HEK293 (cell line): Measurements from ENCODE around the gene NUAK1.

Source experiments
- BCL11A ChIP-seq: fragments of 450-650 bp; formaldehyde crosslinking; IDR thresholded peaks from 2 replicates; pipeline ENCODE4 v1.5.1; 2016; ENCODE audit warnings: low read depth, missing biosample characterization, missing genetic modification characterization
- CTCF ChIP-seq: fragments of 450-650 bp; formaldehyde crosslinking; IDR thresholded peaks from 2 replicates; pipeline ENCODE4 v1.5.1; 2016; ENCODE audit warnings: missing biosample characterization, missing genetic modification characterization
- PRDM4 ChIP-seq: fragments of 450-650 bp; formaldehyde crosslinking; IDR thresholded peaks from 2 replicates; pipeline ENCODE4 v1.5.1; 2017; ENCODE audit warnings: missing biosample characterization, missing genetic modification characterization
- REST ChIP-seq: fragments of 450-650 bp; formaldehyde crosslinking; IDR thresholded peaks from 2 replicates; pipeline ENCODE4 v1.5.1; 2016; ENCODE audit warnings: missing biosample characterization, missing genetic modification characterization
- SP2 ChIP-seq: fragments of 450-650 bp; formaldehyde crosslinking; IDR thresholded peaks from 2 replicates; pipeline ENCODE4 v1.5.1; 2016; ENCODE audit warnings: missing biosample characterization, missing genetic modification characterization
- ZNF24 ChIP-seq: fragments of 450-650 bp; formaldehyde crosslinking; IDR thresholded peaks from 2 replicates; pipeline ENCODE4 v1.5.1; 2016; ENCODE audit warnings: missing biosample characterization, missing genetic modification characterization
- ZNF274 ChIP-seq, 2 experiments: fragments of 200-500 bp in 1 of 2; fragments of 450-650 bp in 1 of 2; sonication (Bioruptor generic) in 1 of 2; formaldehyde crosslinking in 1 of 2; IDR thresholded peaks; 2 replicates each; pipeline versions ENCODE4 v1.5.1 to v1.6.1; 2014 to 2016; ENCODE audit warnings: borderline replicate concordance in 1 of 2, inconsistent platforms in 1 of 2, low read length in 1 of 2, missing biosample characterization in 1 of 2, missing genetic modification characterization in 1 of 2
- ZNF433 ChIP-seq: fragments of 450-650 bp; formaldehyde crosslinking; IDR thresholded peaks from 2 replicates; pipeline ENCODE4 v1.5.1; 2016; ENCODE audit warnings: missing biosample characterization, missing genetic modification characterization, low read depth
- ZNF488 ChIP-seq: fragments of 450-650 bp; formaldehyde crosslinking; IDR thresholded peaks from 2 replicates; pipeline ENCODE4 v1.5.1; 2016; ENCODE audit warnings: missing biosample characterization, missing genetic modification characterization
- ZNF510 ChIP-seq: fragments of 450-650 bp; formaldehyde crosslinking; IDR thresholded peaks from 2 replicates; pipeline ENCODE4 v1.5.1; 2018; ENCODE audit warnings: mild to moderate bottlenecking, missing genetic modification characterization, missing biosample characterization; ENCODE audit not compliant: insufficient replicate concordance
- ZNF561 ChIP-seq: fragments of 450-650 bp; IDR thresholded peaks from 2 replicates; pipeline ENCODE4 v1.5.1; 2018; ENCODE audit warnings: missing biosample characterization, missing genetic modification characterization, borderline replicate concordance
- ZNF610 ChIP-seq: fragments of 450-650 bp; formaldehyde crosslinking; IDR thresholded peaks from 2 replicates; pipeline ENCODE4 v1.5.1; 2016; ENCODE audit warnings: missing biosample characterization, missing genetic modification characterization, borderline replicate concordance
- ZSCAN18 ChIP-seq: fragments of 450-650 bp; formaldehyde crosslinking; IDR thresholded peaks from 2 replicates; pipeline ENCODE4 v1.5.1; 2016; ENCODE audit warnings: missing biosample characterization, missing genetic modification characterization

GRCh38 chr12:106141452-106141851 is 2.7 kb upstream of the NUAK1 start:
- TF ChIP-seq ZNF488 (tag by site-specific recombination) (no peak), CTCF (no peak), ZNF561 (tag by site-specific recombination) (no peak), ZNF24 (tag by site-specific recombination) (no peak), BCL11A (tag by site-specific recombination) (no peak), ZNF510 (no peak), ZNF433 (tag by site-specific recombination) (no peak), ZNF610 (tag by site-specific recombination) (no peak), PRDM4 (tag by site-specific recombination) (no peak), SP2 (tag by site-specific recombination) (no peak), ZNF274 (IDR thresholded peaks at IDR 0.05; ENCODE audit: low read length) (no peak), ZNF274 (tag by site-specific recombination; IDR thresholded peaks at IDR 0.05; ENCODE audit: borderline replicate concordance) (no peak), REST (tag by site-specific recombination) (no peak), ZSCAN18 (tag by site-specific recombination) (no peak)
